Cardiac muscle cell (in vitro differentiated cells and primary cell): ENCODE results near the gene IRF9. TPM values are rescaled to one million over a fixed set of nuclear protein-coding genes. Genes with fewer than 3 reads are reported as not detected.

Source experiments
- DNase-seq, 2 donors: peaks; one replicate each; pipeline versions ENCODE4 v3.0.0 to v3.0.0-alpha.2; 2010 to 2017; ENCODE audit warnings: low read depth in 1 of 2, low spot score in 1 of 2
- H3K27ac ChIP-seq: fragments of 200-600 bp; sonication (generic); 2 replicates; pipeline ENCODE4 v1.5.1; 2016
- H3K27me3 ChIP-seq: fragments of 200-600 bp; sonication (generic); 2 replicates; pipeline ENCODE4 v1.6.0; 2016; ENCODE audit warnings: control low read depth
- H3K36me3 ChIP-seq: fragments of 200-600 bp; sonication (generic); 2 replicates; pipeline ENCODE4 v1.5.1; 2016; ENCODE audit warnings: control low read depth
- H3K4me1 ChIP-seq: fragments of 200-600 bp; sonication (generic); 2 replicates; pipeline ENCODE4 v1.8.1; 2017; ENCODE audit warnings: low read depth, mild to moderate bottlenecking, mixed run types
- H3K4me3 ChIP-seq: fragments of 200-600 bp; sonication (generic); 2 replicates; pipeline ENCODE4 v1.5.1; 2016; ENCODE audit warnings: mild to moderate bottlenecking
- H3K9me3 ChIP-seq: fragments of 200-600 bp; sonication (generic); 2 replicates; pipeline ENCODE4 v1.5.1; 2017; ENCODE audit warnings: low read depth, mild to moderate bottlenecking, control low read depth
- CTCF ChIP-seq: IDR thresholded peaks from 2 replicates; pipeline ENCODE4 v1.5.1; 2012; ENCODE audit warnings: low read depth, mild to moderate bottlenecking, low read length
- polyA plus RNA-seq: library from polyadenylated mRNA; unstranded; fragments of >200 nt; fragmentation: Nextera tagmentation; extraction: Ambion mirVana; gene quantifications from 2 replicates; pipeline ENCODE4 v1.2.1, GENCODE V29; 2016
- total RNA-seq: library from RNA; depleted of rRNA; stranded (reverse); fragments of >200 nt; gene quantifications from 2 replicates; pipeline ENCODE4 v1.2.3, GENCODE V29; 2016

Gene IRF9
- total and polyA plus RNA-seq, 2 experiments from 2014 or later = 29.1 to 35.4 TPM

GRCh38 chr14:24129410-24129998 is 31.6 kb upstream of the IRF9 start:
- Histone ChIP-seq H3K27me3 (no peaks in the 10 kb centered on the region), H3K36me3 (no peaks in the 10 kb centered on the region), H3K9me3 (no peaks in the 10 kb centered on the region), H3K4me3 (no peak overlapping the region), H3K4me1 (peaks cover 40% of the 10 kb centered on the region), H3K27ac (peak overlapping the region; percentile 96)
- TF ChIP-seq CTCF = no peak
- DNase-seq = no peak

GRCh38 chr14:24130380-24130716 is 30.7 kb upstream of the IRF9 start, which contains the start of gene FITM1:
Gene FITM1 (plus strand): TSS chr14:24130659. CDS start chr14:24131564, 905 bp downstream.
- H3K4me3 ChIP-seq = peak within 1 kb of the TSS; percentile 8
- no peaks in the 10 kb centered on the region for H3K9me3 ChIP-seq
- H3K27ac ChIP-seq = peak within 1 kb of the TSS; percentile 96
- peaks cover 40% of the 10 kb centered on the region for H3K4me1 ChIP-seq
- H3K36me3 ChIP-seq = no peaks in the 10 kb centered on the region
- H3K27me3 ChIP-seq = no peaks in the 10 kb centered on the region
- peak in 1 of 2 donors; percentile 28 for DNase-seq
- no peak for TF ChIP-seq CTCF

- TF ChIP-seq CTCF = no peak
- H3K9me3 ChIP-seq = no peaks in the 10 kb centered on the region
- H3K4me3 ChIP-seq = peak overlapping the region; percentile 8
- DNase-seq = peak in 1 of 2 donors; percentile 86
- H3K4me1 ChIP-seq = peaks cover 40% of the 10 kb centered on the region
- H3K27ac ChIP-seq = peak overlapping the region; percentile 96
- H3K36me3 ChIP-seq = no peaks in the 10 kb centered on the region
- no peaks in the 10 kb centered on the region for H3K27me3 ChIP-seq
Observed at GRCh38 chr14:24130717-24131548, 30.1 kb upstream of the IRF9 start.

GRCh38 chr14:24131549-24131966 is 29.5 kb upstream of the IRF9 start:
- peak overlapping the region; percentile 96 for H3K27ac ChIP-seq
- H3K36me3 ChIP-seq = no peaks in the 10 kb centered on the region
- DNase-seq = peak in 1 of 2 donors; percentile 51
- peaks cover 40% of the 10 kb centered on the region for H3K4me1 ChIP-seq
- TF ChIP-seq CTCF = no peak
- no peaks in the 10 kb centered on the region for H3K27me3 ChIP-seq
- no peaks in the 10 kb centered on the region for H3K9me3 ChIP-seq
- H3K4me3 ChIP-seq = peak overlapping the region; percentile 8

- peak overlapping the region; percentile 8 for H3K4me3 ChIP-seq
- H3K36me3 ChIP-seq = no peaks in the 10 kb centered on the region
- no peaks in the 10 kb centered on the region for H3K27me3 ChIP-seq
- TF ChIP-seq CTCF = no peak
- H3K4me1 ChIP-seq = peaks cover 40% of the 10 kb centered on the region
- no peak for DNase-seq
- no peaks in the 10 kb centered on the region for H3K9me3 ChIP-seq
- peak overlapping the region; percentile 96 for H3K27ac ChIP-seq
Observed at GRCh38 chr14:24132061-24132685, 28.9 kb upstream of the IRF9 start.
